ENCODE results near the gene EIF2S3. TPM values are rescaled to one million over a fixed set of nuclear protein-coding genes. Genes with fewer than 3 reads are reported as not detected.
"Not testable (repeated sequence)": the region's sequence is repeated elsewhere in the genome, so short reads cannot be mapped to it uniquely, and the experiment has no call there.

EIF2S3 gene
- total RNA-seq, 1 donor from 2014 or later, result 142 TPM

DNA sequence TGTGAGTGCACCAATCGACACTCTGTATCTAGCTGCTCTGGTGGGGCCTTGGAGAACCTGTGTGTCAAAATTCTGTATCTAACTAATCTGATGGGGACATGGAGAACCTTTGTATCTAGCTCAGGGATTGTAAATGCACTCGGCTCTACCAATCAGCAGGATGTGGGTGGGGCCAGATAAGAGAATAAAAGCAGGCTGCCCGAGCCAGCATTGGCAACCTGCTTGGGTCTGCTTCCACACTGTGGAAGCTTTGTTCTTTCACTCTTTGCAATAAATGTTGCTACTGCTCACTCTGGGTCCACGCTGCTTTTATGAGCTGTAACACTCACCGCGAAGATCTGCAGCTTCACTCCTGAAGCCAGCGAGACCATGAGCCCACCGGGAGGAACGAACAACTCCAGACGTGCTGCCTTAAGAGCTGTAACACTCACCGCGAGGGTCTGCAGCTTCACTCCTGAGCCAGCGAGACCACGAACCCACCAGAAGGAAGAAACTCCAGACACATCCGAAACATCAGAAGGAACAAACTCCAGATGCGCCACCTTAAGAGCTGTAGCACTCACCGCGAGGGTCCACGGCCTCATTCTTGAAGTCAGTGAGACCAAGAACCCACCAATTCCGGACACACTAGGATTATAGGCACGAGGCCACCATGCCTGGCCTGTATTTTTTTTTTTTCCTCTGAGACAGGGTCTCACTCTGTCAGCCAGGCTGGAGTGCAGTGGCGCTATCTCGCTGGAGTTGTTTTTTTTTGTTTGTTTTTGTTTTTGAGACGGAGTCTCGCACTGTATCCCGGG lies 4.0 kb upstream of the EIF2S3 start:
- not testable (repeated sequence) for ATAC-seq

- peak; percentile 48 for ATAC-seq
Measured at GRCh38 chrX:24055043-24055356, 244 bp downstream of the EIF2S3 start.

DNA sequence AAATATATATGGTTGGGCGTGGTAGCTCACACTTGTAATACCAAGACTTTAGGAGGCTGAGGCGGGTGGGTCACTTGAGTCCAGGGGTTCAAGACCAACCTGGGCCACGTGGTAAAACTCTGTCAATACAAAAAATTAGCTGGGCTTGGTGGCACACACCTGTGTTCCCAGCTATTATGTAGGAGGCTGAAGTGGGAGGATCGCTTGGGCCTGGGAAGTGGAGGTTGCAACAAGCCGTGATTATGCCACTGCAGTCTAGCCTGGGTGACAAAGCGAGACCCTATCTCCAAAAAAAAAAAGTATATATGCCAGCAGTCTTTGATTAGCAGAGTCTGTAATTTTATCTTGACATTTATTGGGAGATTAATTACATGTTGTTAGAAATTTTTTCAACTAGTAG lies 8.7 kb downstream of the EIF2S3 start:
- no peak for ATAC-seq

DNA sequence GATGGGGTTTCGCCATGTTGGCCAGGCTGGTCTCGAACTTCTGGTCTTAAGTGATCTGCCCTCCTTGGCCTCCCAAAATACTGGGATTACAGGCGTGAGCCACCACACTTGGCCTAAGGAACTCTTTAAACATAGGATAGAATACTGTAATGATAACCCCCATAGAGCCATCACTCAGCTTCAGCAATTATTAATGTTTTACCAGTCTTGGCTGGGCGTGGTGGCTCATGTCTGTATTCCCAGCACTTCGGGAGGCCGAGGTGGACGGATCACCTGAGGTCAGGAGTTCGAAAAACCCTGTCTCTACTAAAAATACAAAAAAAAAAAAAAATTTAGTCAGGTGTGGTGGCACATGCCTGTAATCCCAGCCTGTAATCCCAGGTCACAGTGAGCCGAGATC lies 15.1 kb downstream of the EIF2S3 start:
- ATAC-seq, result no peak

DNA sequence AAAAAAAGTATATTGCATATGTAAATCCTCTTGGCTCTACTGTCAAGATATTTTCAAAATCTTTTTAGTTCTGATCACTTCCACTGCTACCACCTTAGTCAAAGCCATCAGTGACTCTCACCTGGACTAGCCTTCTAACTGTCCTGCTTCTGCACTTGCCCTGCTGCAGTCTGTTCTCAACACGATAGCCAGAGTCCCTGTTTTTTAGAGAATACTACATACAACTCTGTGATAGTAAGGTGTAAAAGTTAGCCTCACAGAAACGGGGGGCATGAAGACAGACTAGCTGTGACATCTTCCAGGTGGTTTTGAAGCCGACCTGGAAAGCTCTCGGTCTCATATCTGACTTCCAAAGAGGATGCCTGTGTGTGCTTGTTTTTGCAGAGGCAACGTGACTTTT lies 24.7 kb downstream of the EIF2S3 start:
- ATAC-seq, result no peak

- not testable (repeated sequence) for ATAC-seq
Measured at GRCh38 chrX:24080245-24080644, 25.5 kb downstream of the EIF2S3 start.

GRCh38 chrX:24080704-24081103 lies 25.9 kb downstream of the EIF2S3 start:
- ATAC-seq, result no peak

- ATAC-seq, result peak; percentile 61
Measured at GRCh38 chrX:24081661-24082154, 27.0 kb downstream of the EIF2S3 start.

DNA sequence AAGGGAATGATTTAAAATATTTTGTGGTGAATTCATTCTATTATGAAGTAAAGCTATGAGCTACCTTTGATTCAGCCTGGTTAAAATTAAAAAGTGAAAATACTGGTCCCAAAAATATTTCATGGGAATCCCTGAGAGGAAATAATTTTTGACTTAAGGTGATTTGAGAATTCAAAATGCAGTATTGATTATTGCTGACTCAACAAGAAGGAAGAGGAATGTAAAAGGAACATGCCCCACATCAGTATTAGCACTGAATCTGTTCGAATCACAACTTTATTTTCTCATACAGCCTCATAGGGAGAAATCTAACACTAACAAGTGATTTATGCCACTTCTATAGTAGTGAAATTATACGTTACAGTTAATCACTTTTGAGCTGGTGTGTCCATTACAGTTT lies 27.7 kb downstream of the EIF2S3 start:
- ATAC-seq, result no peak

- ATAC-seq, result no peak
Measured at GRCh38 chrX:24085101-24085500, 30.3 kb downstream of the EIF2S3 start.

- ATAC-seq, result no peak
Measured at GRCh38 chrX:24090300-24091200, 35.8 kb downstream of the EIF2S3 start.

GRCh38 chrX:24093746-24094145 lies 39.0 kb downstream of the EIF2S3 start:
- no peak for ATAC-seq

GRCh38 chrX:24097741-24098260 lies 43.0 kb downstream of the EIF2S3 start:
- no peak for ATAC-seq

DNA sequence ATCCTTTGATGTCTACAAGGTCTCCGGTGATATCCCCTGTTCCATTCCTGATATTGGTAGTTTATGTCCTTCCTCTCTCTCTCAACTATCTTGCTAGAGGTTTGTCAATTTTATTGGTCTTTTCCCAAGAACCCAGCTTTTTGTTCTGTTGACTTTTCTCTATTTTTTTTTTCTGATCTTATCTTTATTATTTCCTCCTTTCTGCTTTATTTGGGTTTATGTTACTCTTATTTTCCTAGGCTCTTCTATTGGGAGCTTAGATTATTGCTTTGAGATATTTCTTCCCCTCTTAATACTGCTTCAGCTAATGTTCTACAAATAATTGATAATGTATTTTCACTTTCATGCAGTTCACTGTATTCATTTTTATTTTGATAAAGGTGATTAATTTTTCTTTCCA lies 44.2 kb downstream of the EIF2S3 start:
- ATAC-seq, result no peak

- no peak for ATAC-seq
Measured at GRCh38 chrX:24099394-24099793, 44.6 kb downstream of the EIF2S3 start.

DNA sequence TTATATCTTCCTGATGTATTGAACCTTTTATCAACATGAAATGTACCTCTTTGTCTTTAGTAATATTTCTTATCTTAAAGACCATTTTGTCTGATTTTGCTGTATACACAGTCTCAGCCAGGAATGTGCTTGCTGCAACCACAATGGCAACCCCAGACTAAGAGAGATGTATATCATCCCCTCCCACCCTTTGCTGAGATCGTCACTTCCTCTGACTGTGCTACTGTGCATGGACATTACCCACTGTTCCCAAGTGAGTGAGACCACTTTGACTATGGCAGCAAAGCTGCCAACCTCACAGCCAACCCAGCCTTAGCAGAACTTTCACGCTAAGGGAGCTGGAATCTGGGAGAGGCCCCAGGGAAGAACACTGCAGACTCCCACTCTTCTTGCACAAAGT lies 46.0 kb downstream of the EIF2S3 start:
- ATAC-seq, result no peak

- no peak for ATAC-seq
Measured at GRCh38 chrX:24110069-24110468, 55.3 kb downstream of the EIF2S3 start.

- no peak for ATAC-seq
Measured at GRCh38 chrX:24113181-24113580, 58.4 kb downstream of the EIF2S3 start.

- ATAC-seq, result no peak
Measured at GRCh38 chrX:24117258-24117657, 62.5 kb downstream of the EIF2S3 start.

DNA sequence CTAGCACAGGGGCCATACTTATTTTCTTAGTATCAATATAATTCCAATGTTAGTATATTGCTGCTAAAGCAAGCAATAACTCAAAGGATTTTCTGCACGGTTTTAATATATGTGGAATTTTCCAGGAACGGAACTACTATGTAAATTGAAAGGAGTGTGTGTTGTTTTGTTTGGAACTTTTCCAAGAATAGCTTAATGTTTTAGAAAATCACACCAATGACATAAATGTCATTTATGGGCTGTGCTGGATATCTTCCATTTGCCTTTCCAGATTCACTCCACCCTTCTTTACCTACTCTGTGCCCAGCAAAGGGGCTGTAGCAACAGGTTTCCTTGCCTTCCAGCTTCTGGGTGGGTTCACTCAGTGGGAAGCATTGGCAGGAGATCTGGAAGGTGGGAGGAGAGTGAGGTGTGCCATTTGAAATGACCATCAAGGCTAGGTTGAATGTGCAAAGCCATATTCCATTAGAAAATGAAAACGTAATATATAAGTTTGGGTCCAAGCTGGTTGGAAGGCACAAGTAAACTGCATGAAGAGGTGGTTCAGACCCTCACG lies 69.6 kb downstream of the EIF2S3 start:
- no peak for ATAC-seq

DNA sequence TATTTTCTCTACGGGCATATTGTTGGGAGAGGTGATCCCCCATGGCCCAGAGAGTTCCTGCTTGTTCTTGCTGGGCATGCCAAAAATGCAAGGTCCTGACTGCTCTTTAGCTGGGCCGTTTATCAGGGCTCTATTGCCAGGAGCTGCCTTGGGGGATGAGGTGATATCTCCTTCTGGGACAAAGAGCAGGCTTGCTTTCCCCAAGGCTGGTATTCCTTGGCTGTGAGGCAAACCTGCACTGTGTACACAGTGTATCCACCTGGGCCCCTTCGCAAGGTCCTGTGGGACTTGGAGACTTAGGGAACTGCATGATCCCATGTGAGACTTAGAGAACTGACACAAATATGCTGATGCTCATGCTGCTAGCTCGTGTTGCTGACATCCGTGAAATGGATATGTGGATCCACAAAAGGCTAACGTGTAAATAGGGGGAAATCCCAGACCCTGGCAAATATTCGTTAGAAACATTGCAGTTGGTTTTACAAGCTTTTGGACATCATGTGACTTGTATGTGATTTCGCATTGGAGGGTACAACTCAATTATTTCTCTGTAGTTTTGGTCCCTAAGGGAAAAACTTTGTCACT lies 70.4 kb downstream of the EIF2S3 start:
- ATAC-seq, result no peak
